Measurements from ENCODE around the gene RAB36.

The RAB36 gene

GRCh38 chr22:23122216-23122957 is 22.9 kb upstream of the RAB36 start:
- no peak for TF ChIP-seq CTCF (IDR thresholded peaks at IDR 0.05; ENCODE audit: low read length, missing control alignments)
- no peak overlapping the region for H3K4me3 ChIP-seq (replicated peaks; ENCODE audit: low read depth, low read length)
- no peak for DNase-seq (ENCODE audit: low read depth)

- TF ChIP-seq CTCF (IDR thresholded peaks at IDR 0.05; ENCODE audit: low read length, missing control alignments) = no peak
- DNase-seq (ENCODE audit: low read depth) = no peak
- H3K4me3 ChIP-seq (replicated peaks; ENCODE audit: low read depth, low read length) = no peak overlapping the region
These were observed 22.1 kb upstream of the RAB36 start for GRCh38 chr22:23122992-23123803.

- no peak for TF ChIP-seq CTCF (IDR thresholded peaks at IDR 0.05; ENCODE audit: low read length, missing control alignments)
- H3K4me3 ChIP-seq (replicated peaks; ENCODE audit: low read depth, low read length) = no peak overlapping the region
- DNase-seq (ENCODE audit: low read depth) = no peak
These were observed 21.4 kb upstream of the RAB36 start for GRCh38 chr22:23123804-23124254.

GRCh38 chr22:23124611-23125511 is 20.4 kb upstream of the RAB36 start:
- no peak for TF ChIP-seq CTCF (IDR thresholded peaks at IDR 0.05; ENCODE audit: low read length, missing control alignments)
- no peak overlapping the region for H3K4me3 ChIP-seq (replicated peaks; ENCODE audit: low read depth, low read length)
- DNase-seq (ENCODE audit: low read depth) = no peak

- no peak for DNase-seq (ENCODE audit: low read depth)
- no peak for TF ChIP-seq CTCF (IDR thresholded peaks at IDR 0.05; ENCODE audit: low read length, missing control alignments)
- no peak overlapping the region for H3K4me3 ChIP-seq (replicated peaks; ENCODE audit: low read depth, low read length)
These were observed 19.7 kb upstream of the RAB36 start for GRCh38 chr22:23125512-23126103.

Data from fibroblast of pulmonary artery (primary cell).